HFFc6 (cell line): ENCODE measurements around the gene ARHGEF37. TPM values are rescaled to one million over a fixed set of nuclear protein-coding genes. Genes with fewer than 3 reads are reported as not detected.

Source experiments
- DNase-seq: peaks from one replicate; pipeline ENCODE4 v3.0.0-alpha.2; 2018
- H3K27ac Mint-ChIP-seq: 2 replicates; pipeline ENCODE4 v1.8.0; 2020; ENCODE audit warnings: mild to moderate bottlenecking, mixed read lengths
- H3K27me3 Mint-ChIP-seq: 2 replicates; pipeline ENCODE4 v1.8.0; 2021; ENCODE audit warnings: mild to moderate bottlenecking, moderate library complexity, mixed read lengths; ENCODE audit not compliant: insufficient read depth
- H3K36me3 Mint-ChIP-seq: 2 replicates; pipeline ENCODE4 v1.8.0; 2021; ENCODE audit warnings: low read depth, mixed read lengths
- H3K4me1 Mint-ChIP-seq: 2 replicates; pipeline ENCODE4 v1.8.0; 2020; ENCODE audit warnings: low read depth, mixed read lengths
- H3K4me3 Mint-ChIP-seq: 2 replicates; pipeline ENCODE4 v1.8.0; 2020; ENCODE audit warnings: mild to moderate bottlenecking, moderate library complexity, mixed read lengths
- H3K9me3 Mint-ChIP-seq: 2 replicates; pipeline ENCODE4 v1.8.0; 2020; ENCODE audit warnings: mild to moderate bottlenecking, mixed read lengths
- total RNA-seq, 6 experiments: library from RNA; stranded (reverse); fragmentation: NEBNext Ultra II Directional; extraction: Animal tissue kit (Norgen Biotek cat#: 25700); gene quantifications; 2 replicates in 1 of 6; 3 replicates in 5 of 6; pipeline ENCODE4 v1.2.3, GENCODE V29; 2021
- TF ChIP-seq, protein P1 (sequence below): fragments of 200-600 bp; sonication (generic); IDR thresholded peaks from 2 replicates; pipeline ENCODE4 v1.5.0; 2021; ENCODE audit warnings: antibody characterized with exemption, mild to moderate bottlenecking

The ARHGEF37 gene
- total RNA-seq, 6 experiments from 2014 or later, result 0.31 to 0.81 (median 0.38) TPM

DNA sequence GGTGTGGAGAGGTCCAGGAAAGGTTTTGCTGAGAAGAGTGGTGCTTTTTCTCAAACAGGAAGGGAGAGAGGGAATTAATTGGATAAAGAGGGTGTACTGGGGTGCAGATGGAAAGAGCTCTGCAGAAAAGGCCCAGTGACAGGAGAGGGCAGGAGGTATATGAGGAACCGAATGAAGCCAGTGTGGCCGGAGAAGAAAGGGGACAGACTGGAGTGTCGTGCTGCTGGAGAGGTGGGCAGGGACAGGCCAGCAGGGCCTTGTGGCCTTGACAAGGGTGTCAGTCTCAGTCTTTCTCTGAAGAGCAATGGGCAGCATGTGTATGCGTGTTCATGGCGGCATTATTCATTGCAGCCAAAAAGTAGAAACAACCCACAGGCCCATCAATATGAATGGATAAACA, 48.1 kb downstream of the ARHGEF37 start:
- DNase-seq, result no peak
- no peak overlapping the region for H3K4me3 Mint-ChIP-seq
- no peaks in the 10 kb centered on the region for H3K9me3 Mint-ChIP-seq
- peaks cover 1% of the 10 kb centered on the region; the same call in 1 of the 2 replicates for H3K27me3 Mint-ChIP-seq
- TF ChIP-seq, protein P1, sequence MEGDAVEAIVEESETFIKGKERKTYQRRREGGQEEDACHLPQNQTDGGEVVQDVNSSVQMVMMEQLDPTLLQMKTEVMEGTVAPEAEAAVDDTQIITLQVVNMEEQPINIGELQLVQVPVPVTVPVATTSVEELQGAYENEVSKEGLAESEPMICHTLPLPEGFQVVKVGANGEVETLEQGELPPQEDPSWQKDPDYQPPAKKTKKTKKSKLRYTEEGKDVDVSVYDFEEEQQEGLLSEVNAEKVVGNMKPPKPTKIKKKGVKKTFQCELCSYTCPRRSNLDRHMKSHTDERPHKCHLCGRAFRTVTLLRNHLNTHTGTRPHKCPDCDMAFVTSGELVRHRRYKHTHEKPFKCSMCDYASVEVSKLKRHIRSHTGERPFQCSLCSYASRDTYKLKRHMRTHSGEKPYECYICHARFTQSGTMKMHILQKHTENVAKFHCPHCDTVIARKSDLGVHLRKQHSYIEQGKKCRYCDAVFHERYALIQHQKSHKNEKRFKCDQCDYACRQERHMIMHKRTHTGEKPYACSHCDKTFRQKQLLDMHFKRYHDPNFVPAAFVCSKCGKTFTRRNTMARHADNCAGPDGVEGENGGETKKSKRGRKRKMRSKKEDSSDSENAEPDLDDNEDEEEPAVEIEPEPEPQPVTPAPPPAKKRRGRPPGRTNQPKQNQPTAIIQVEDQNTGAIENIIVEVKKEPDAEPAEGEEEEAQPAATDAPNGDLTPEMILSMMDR, result no peak
- peaks cover 18% of the 10 kb centered on the region for H3K4me1 Mint-ChIP-seq
- H3K36me3 Mint-ChIP-seq, result no peaks in the 10 kb centered on the region
- no peak overlapping the region for H3K27ac Mint-ChIP-seq

DNA sequence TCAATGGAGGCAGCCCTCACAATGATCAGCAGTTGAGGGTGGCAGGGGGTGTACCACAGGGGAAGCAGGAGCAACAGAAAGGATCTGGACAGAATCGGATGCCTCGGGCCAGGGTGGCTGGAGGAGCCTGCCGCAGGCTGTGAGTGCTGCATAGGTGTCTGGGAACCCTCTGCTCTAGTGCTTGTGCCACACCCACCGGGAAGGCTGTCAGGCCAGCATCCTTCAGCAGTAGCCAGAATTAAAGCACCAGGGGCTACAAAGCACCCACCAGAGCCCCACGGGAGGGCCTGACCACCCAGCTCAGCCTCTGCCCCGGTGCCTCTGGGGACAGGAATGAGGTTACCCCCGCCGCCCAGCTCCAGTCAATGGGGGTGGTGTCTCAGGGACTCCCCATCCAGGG, 49.0 kb downstream of the ARHGEF37 start:
- Mint-ChIP-seq H3K4me1 (peaks cover 22% of the 10 kb centered on the region), H3K27ac (no peak overlapping the region), H3K4me3 (no peak overlapping the region), H3K36me3 (no peaks in the 10 kb centered on the region), H3K27me3 (peaks cover 1% of the 10 kb centered on the region; the same call in 1 of the 2 replicates), H3K9me3 (no peaks in the 10 kb centered on the region)
- TF ChIP-seq, protein P1, result no peak
- DNase-seq, result no peak

DNA sequence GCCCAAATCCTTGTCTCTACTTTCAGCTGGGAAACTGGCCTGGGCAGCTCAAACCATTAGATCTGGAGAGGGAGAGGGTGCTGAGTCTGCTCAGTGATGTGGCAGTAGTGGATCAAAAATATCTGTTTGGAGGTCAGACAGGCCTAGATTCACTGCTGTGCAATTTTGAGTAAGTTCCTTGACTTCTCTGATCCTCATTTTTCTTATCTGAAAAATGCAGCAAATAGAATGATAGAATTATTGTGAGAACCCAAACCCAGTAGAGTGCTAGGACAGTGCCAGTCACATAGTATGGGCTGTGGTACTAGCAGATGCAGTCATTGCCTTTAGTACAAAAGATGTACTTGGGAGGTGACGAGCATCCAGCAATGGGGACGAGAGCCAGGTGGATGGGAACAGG, 50.2 kb downstream of the ARHGEF37 start:
- DNase-seq, result no peak
- TF ChIP-seq, protein P1, result no peak
- Mint-ChIP-seq H3K27me3 (peaks cover 1% of the 10 kb centered on the region; the same call in 1 of the 2 replicates), H3K27ac (no peak overlapping the region), H3K4me3 (no peak overlapping the region), H3K9me3 (no peaks in the 10 kb centered on the region), H3K36me3 (no peaks in the 10 kb centered on the region), H3K4me1 (peaks cover 27% of the 10 kb centered on the region)

DNA sequence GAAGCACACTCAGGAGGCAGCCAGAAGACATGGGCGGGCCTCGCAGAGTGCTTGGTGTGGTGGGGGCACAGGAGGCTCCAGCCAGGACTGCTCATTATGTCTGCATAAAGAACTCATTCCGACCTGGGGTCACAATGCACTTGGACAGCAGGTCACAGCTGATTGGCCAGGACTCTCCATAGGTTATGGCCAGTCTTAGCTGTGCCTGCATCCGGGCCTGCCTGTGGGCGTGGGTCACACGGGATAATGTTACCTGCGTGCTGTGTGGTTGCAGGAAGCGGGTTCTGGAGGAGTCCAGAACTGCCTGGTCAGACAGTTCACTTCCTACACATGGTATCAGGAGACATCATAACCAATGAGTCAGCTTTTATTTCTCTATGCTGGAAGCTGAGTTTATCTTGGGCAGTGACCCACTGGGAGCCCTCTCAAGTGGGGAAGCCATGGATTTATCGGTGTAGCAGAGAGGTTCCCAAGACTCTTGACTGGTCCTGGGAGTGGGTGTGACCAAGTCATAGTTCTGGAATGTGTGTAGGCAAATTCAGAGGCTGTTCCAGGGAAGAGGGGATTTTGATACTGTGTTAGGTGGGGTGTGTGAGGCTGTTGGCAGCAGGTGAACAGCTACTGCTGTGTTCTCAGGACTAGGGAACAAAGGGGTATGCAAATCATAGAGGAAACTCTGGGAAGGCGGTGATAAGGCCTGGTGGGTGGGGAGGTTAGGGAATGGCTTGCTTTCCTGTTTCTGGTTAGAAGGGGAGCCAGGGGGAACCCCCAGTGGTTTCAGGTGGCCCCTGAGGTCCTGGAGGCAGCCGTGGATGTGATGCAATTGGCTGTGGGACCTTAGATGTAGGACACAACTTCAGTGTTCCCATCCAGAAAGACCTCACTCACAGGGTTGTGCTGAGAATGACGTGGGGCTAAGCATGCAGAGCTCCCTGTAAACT, 51.3 kb downstream of the ARHGEF37 start:
- Mint-ChIP-seq H3K9me3 (no peaks in the 10 kb centered on the region), H3K27ac (peak overlapping the region; percentile 78), H3K4me1 (peaks cover 27% of the 10 kb centered on the region), H3K4me3 (peak overlapping the region; percentile 4; the same call in 1 of the 2 replicates), H3K27me3 (peaks cover 1% of the 10 kb centered on the region; the same call in 1 of the 2 replicates), H3K36me3 (no peaks in the 10 kb centered on the region)
- peak; percentile 47 for DNase-seq
- TF ChIP-seq, protein P1, result no peak

DNA sequence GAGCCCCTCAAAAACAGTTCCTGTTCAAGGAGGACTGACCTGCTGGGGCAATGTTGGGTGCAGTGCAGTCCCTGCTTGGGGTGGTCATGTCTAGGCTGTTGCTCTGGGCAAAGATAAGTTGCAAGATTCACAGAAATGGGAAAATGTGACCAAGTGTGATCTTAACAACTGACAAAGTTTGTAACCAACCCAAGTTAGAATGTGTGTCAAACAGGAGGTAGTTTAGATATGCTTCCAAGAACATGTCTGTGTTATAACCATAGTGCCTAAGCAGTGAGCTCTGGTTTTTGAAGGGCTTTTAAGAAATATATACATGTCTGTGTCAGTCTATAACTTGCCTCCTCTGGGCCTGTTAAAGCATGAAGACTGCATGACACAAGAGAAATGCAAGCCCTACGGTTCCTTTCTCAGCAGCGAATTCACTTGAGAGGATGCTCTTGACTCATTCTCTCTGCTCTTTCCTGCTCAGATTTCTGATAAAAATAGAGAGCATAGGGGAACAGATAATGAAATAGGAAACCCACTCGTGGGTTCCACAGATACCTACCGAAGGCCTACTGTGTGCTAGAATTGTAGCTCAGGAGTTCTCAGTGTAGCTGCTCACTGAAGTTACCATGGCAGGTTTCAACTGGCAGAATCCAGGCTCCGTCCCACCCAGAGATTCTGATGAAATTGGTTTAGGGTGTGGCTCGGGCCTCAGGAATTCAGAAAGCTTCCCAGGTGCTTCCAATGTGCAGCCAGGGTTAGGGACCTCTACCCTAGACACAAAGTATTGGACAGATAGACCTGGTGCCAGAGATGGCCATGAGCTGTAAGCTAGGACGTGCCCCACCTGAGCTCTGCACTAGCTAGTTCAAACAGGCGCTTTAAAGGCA, 52.4 kb downstream of the ARHGEF37 start:
- H3K9me3 Mint-ChIP-seq, result no peaks in the 10 kb centered on the region
- H3K4me1 Mint-ChIP-seq, result peaks cover 27% of the 10 kb centered on the region
- H3K4me3 Mint-ChIP-seq, result no peak overlapping the region
- DNase-seq, result no peak
- TF ChIP-seq, protein P1, result no peak
- H3K36me3 Mint-ChIP-seq, result no peaks in the 10 kb centered on the region
- no peak overlapping the region for H3K27ac Mint-ChIP-seq
- H3K27me3 Mint-ChIP-seq, result peaks cover 1% of the 10 kb centered on the region; the same call in 1 of the 2 replicates
